Brain microvascular endothelial cell (primary cell): ENCODE results near the gene FANCF.

Source experiments
- DNase-seq: peaks from one replicate; pipeline ENCODE4 v3.0.0-alpha.2; 2020
- H3K27ac ChIP-seq: fragments of 250-450 bp; sonication (Bioruptor Pico); 2 replicates; pipeline ENCODE4 v1.5.1; 2020; ENCODE audit warnings: mild to moderate bottlenecking, moderate library complexity
- H3K27me3 ChIP-seq: fragments of 250-450 bp; sonication (Bioruptor Pico); replicated peaks from 2 replicates; pipeline ENCODE4 v1.5.1; 2020; ENCODE audit warnings: mild to moderate bottlenecking
- H3K36me3 ChIP-seq: fragments of 250-450 bp; sonication (Bioruptor Pico); replicated peaks from 2 replicates; pipeline ENCODE4 v1.5.1; 2020; ENCODE audit warnings: mild to moderate bottlenecking
- H3K4me3 ChIP-seq: 2 replicates; pipeline ENCODE4 v1.5.1; 2011; ENCODE audit warnings: low read depth, mild to moderate bottlenecking, control low read depth, low read length, moderate library complexity
- CTCF ChIP-seq: IDR thresholded peaks from 2 replicates; pipeline ENCODE4 v1.5.1; 2011; ENCODE audit warnings: low read depth, mild to moderate bottlenecking, moderate library complexity, low read length, control low read depth, inconsistent platforms; ENCODE audit errors: missing control alignments
- in situ Hi-C: cut with HindIII; loops from 2 replicates; pipeline ENCODE4 v1.10.0; 2017; ENCODE audit warnings: low sequenced_read_pairs, low pct_ligation_motif_present

FANCF gene

DNA sequence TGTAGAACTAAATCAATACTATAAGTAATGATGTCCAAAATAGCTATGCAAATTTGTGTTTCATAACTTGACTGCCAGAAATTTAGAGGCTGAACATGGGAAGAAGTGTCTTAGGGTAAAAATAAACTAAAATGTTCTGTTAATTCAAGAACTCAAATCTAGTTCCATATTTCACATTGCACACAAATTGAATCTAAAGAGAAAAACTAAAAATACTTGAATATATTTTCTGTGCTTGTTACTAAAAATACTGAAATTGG is 43.5 kb downstream of the FANCF start:
- no peak for TF ChIP-seq CTCF
- no peak overlapping the region for H3K27ac ChIP-seq
- in situ Hi-C loops, result no loop called here
- no peaks in the 10 kb centered on the region for H3K36me3 ChIP-seq
- H3K4me3 ChIP-seq, result no peak overlapping the region
- no peaks in the 10 kb centered on the region for H3K27me3 ChIP-seq
- no peak for DNase-seq

- in situ Hi-C loops, result no loop called here
- no peak for TF ChIP-seq CTCF
Measured at GRCh38 chr11:22581354-22582150, 44.1 kb downstream of the FANCF start.

GRCh38 chr11:22577854-22578253 is 47.8 kb downstream of the FANCF start:
- no peak for TF ChIP-seq CTCF
- in situ Hi-C loops, result no loop called here
- DNase-seq, result no peak
- Histone ChIP-seq H3K36me3 (no peaks in the 10 kb centered on the region), H3K4me3 (no peak overlapping the region), H3K27me3 (no peaks in the 10 kb centered on the region), H3K27ac (no peak overlapping the region)

More at GRCh38 chr11:22581354-22582150, 44.1 kb downstream of the FANCF start:
- Histone ChIP-seq H3K27me3 (no peaks in the 10 kb centered on the region), H3K27ac (no peak overlapping the region), H3K4me3 (no peak overlapping the region), H3K36me3 (no peaks in the 10 kb centered on the region)
- DNase-seq, result no peak
